HG03558 (cell line): ENCODE data around the gene MAP7.
"Not testable (repeated sequence)": the region's sequence is repeated elsewhere in the genome, so short reads cannot be mapped to it uniquely, and the experiment has no call there.

Experiments used
- ATAC-seq: cut with Tn5 transposase; IDR thresholded peaks from one replicate; pipeline ENCODE4 v1.9.1; 2021; ENCODE audit warnings: moderate number of reproducible peaks; ENCODE audit not compliant: unreplicated experiment; ENCODE audit errors: extremely low read depth

MAP7 gene

GRCh38 chr6:136510299-136510698 is 39.9 kb downstream of the MAP7 start:
- ATAC-seq, result no peak

- no peak for ATAC-seq
These were observed 41.4 kb downstream of the MAP7 start for GRCh38 chr6:136508725-136509392.

- ATAC-seq, result no peak
These were observed 44.0 kb downstream of the MAP7 start for GRCh38 chr6:136506124-136506799.

- no peak for ATAC-seq
These were observed 46.8 kb downstream of the MAP7 start for GRCh38 chr6:136503303-136504029.

- no peak for ATAC-seq
These were observed 47.4 kb downstream of the MAP7 start for GRCh38 chr6:136502786-136503185.

GRCh38 chr6:136501514-136501913 is 48.7 kb downstream of the MAP7 start:
- ATAC-seq, result no peak

GRCh38 chr6:136501096-136501495 is 49.1 kb downstream of the MAP7 start:
- no peak for ATAC-seq

- ATAC-seq, result no peak
These were observed 49.8 kb downstream of the MAP7 start for GRCh38 chr6:136500414-136500813.

- ATAC-seq, result no peak
These were observed 50.9 kb downstream of the MAP7 start for GRCh38 chr6:136499370-136499769.

- not testable (repeated sequence) for ATAC-seq
These were observed 53.8 kb downstream of the MAP7 start for GRCh38 chr6:136496449-136496848.

- no peak for ATAC-seq
These were observed 55.5 kb downstream of the MAP7 start for GRCh38 chr6:136494710-136495109.

GRCh38 chr6:136494059-136494458 is 56.2 kb downstream of the MAP7 start:
- no peak for ATAC-seq

- ATAC-seq, result no peak
These were observed 57.8 kb downstream of the MAP7 start for GRCh38 chr6:136492409-136492808.

GRCh38 chr6:136491754-136492153 is 58.5 kb downstream of the MAP7 start:
- ATAC-seq, result no peak

- ATAC-seq, result no peak
These were observed 59.0 kb downstream of the MAP7 start for GRCh38 chr6:136491251-136491650.

- not testable (repeated sequence) for ATAC-seq
These were observed 60.6 kb downstream of the MAP7 start for GRCh38 chr6:136489689-136490033.

GRCh38 chr6:136487759-136488425 is 62.3 kb downstream of the MAP7 start:
- no peak for ATAC-seq

- no peak for ATAC-seq
These were observed 63.9 kb downstream of the MAP7 start for GRCh38 chr6:136486357-136486756.

GRCh38 chr6:136483906-136484305 is 66.3 kb downstream of the MAP7 start:
- no peak for ATAC-seq

- not testable (repeated sequence) for ATAC-seq
These were observed 67.2 kb downstream of the MAP7 start for GRCh38 chr6:136483005-136483404.

GRCh38 chr6:136477548-136477947 is 72.7 kb downstream of the MAP7 start:
- ATAC-seq, result no peak
